Right lung (tissue), 5 donors: ENCODE data around the gene SERPIND1. TPM values are rescaled to one million over a fixed set of nuclear protein-coding genes. Genes with fewer than 3 reads are reported as not detected.
"Not testable (repeated sequence)": the region's sequence is repeated elsewhere in the genome, so short reads cannot be mapped to it uniquely, and the experiment has no call there.

ENCODE experiments used
- DNase-seq, 2 donors: peaks; one replicate each; pipeline ENCODE4 v3.0.0-alpha.2; 2013
- polyA plus RNA-seq, 5 donors: library from polyadenylated mRNA; unstranded; fragments of 120-200 nt; gene quantifications; one replicate each; pipeline versions ENCODE4 v1.2.1 to v1.2.3, GENCODE V29; 2013; ENCODE audit warnings: inconsistent platforms in 1 of 5, low replicate concordance in 1 of 5; ENCODE audit not compliant: insufficient read length in 5 of 5, insufficient read depth in 1 of 5

The SERPIND1 gene
- polyA plus RNA-seq, 5 donors: 0.08 to 2.4 (median 0.20) TPM

- DNase-seq: no peak
Observed at GRCh38 chr22:20746431-20747189, 27.3 kb upstream of the SERPIND1 start.

DNA sequence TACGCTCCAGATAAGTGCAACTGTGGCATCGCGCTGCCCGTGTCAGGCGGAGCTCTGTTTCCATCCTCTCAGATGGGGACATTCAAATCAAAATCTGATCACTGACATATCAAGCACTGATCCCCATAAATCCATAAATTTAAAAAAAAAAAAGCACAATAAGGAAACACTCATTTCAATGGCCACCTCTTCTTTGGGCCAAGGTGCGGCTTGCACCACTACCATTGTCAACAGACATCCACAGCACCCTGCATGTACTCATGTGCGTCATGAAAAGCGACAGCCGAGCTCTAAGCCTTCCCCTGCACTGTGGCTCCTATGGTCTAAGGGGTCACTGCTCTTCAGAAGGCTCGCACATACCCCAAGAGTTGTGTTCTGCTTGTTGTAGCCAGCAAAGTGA is 26.7 kb upstream of the SERPIND1 start:
- DNase-seq: no peak

DNA sequence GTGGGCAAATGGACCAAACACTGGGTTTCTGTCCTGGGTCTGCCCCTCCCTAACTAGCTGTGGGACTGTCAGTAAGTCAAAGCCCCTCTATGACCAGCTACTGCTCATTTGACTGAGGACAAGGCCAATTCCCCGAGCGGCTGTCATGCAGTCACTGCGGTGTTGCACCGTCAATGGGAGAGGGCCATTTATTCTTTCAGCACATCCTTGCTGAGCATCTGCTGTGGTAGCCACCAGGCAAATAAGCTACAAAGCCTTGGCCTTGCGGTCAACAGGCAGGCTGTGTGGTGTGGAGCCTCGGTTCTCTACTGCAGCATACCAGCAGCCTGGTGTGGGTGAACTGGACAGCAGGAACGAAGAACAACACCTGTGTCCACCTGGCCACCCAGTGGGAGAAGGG is 25.8 kb upstream of the SERPIND1 start:
- DNase-seq: no peak

GRCh38 chr22:20748731-20749428 is 25.0 kb upstream of the SERPIND1 start:
- DNase-seq: peak; percentile 47 to 55

DNA sequence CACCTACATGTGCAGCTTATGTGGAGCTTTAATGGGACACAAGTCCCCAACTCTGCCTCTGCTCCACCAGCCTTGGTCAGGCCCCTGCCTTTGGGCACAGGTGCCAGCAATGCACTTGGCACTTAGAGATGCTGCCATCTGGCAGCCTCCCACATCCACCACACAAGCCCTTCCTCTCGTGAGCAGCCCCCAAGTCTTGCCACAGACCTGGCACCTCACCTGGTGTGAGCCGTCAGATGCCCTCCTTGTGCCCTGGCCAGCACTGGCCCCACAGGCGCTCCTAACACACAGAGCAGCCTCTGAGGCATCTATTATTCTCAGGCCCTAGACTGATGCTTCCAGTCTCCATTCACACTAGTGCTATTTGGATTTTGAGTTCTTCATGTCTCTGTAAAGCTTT is 24.5 kb upstream of the SERPIND1 start:
- DNase-seq: no peak

GRCh38 chr22:20750461-20751184 is 23.3 kb upstream of the SERPIND1 start:
- no peak for DNase-seq

DNA sequence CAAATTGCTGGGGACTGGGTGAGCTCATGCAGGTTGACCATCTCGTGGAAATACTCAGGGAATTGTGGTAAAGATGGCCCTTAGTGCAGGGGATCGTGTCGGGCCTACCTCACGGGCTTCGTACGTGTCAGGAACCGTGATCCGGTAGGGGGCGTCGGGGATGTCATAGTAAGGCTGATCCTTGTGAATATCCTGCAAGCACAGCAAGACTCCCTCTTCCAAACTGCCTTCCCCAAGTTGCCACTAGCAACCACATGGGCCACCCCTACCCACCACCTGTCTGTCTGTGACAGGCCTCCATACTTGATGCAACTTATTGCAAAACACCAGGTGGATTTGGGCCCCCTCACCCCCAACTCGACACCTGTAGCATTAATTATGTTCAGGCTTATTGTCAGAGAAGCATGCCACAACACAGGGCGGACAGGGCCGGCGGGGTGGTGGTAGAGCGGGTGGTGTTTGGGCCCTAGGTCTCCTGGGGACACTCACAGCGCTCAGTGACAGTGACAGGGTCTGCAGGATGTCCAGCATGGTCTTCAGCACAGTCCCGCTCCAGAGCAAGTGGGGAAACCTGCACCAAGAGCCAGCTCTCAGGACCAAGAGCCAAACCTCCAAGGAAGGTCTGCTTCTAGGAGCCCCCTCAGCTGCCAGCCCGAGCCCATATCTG is 22.6 kb upstream of the SERPIND1 start:
- no peak for DNase-seq

- DNase-seq: no peak
Observed at GRCh38 chr22:20752104-20752741, 21.7 kb upstream of the SERPIND1 start.

DNA sequence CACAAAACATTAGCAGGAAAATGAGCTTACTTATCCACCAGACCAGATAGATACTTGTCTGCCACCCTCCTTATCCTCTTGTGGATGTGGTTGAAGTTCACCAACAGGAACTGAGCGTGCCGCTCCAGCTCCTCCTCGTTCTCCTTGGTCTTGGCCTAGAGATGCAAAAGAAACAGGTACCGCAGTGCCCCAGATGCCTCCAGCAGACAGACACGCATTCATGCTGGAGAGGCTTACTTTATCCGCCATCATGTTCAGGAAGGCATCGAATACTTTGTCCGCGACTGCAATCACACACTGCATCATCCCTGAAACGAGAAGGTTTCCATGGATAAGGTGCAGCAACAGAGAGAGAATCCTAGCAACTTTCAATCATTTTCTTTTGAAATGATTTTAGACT is 21.0 kb upstream of the SERPIND1 start:
- no peak for DNase-seq

GRCh38 chr22:20756846-20757245 is 17.1 kb upstream of the SERPIND1 start:
- no peak for DNase-seq

GRCh38 chr22:20758688-20759087 is 15.2 kb upstream of the SERPIND1 start:
- DNase-seq: no peak

DNA sequence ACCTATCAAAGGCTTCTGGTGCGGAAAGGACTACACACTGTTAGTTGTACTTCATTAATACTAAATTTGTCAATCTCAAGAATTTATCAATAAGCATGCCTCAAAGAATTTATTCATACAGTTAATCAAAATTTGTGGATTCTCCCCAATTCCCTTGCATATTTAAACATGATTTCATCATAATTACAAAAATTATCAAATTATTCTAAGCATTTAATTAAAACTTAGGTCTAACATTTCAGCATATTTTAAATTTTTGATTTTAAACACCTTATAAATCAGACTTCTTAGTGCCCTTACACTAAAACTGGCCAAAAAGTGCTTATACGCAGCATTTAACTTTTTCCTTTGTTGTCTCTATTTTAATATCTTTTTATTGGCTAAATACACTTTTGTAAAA is 13.8 kb upstream of the SERPIND1 start:
- no peak for DNase-seq

DNA sequence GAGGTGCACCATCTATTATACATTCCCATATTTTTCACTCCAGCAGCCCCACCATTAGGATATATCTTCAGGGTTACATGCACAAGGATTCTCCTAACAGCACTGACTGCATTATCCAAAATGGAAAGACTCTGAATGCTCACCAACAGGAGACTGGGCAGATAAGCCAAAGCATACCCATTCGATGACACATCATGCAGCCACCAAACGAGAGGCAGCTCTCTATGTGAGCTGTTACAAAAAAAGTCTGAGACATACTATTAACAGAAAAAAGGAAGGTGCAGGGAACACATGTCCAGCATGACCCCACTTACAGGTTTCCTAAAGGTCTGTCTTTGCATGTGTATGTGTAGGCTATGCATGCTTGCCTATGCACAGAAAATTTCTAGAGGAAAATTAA is 12.4 kb upstream of the SERPIND1 start:
- DNase-seq: no peak

- DNase-seq: no peak
Observed at GRCh38 chr22:20762233-20762796, 11.6 kb upstream of the SERPIND1 start.

GRCh38 chr22:20763630-20764470 is 10.1 kb upstream of the SERPIND1 start:
- no peak for DNase-seq

DNA sequence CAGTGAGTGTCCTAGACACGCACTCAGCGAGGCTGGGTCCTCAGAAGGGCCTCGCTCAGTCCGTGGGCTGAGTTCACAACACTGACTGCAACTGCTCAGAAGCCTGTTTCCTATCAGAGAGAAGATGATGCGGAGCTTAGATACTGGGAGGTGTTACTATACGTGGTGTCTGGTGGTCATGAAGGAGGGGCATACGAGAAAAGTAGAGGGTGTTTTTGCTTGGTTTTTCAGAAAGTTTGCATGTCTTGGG is 9.5 kb upstream of the SERPIND1 start:
- no peak for DNase-seq

GRCh38 chr22:20764729-20765128 is 9.2 kb upstream of the SERPIND1 start:
- DNase-seq: no peak

DNA sequence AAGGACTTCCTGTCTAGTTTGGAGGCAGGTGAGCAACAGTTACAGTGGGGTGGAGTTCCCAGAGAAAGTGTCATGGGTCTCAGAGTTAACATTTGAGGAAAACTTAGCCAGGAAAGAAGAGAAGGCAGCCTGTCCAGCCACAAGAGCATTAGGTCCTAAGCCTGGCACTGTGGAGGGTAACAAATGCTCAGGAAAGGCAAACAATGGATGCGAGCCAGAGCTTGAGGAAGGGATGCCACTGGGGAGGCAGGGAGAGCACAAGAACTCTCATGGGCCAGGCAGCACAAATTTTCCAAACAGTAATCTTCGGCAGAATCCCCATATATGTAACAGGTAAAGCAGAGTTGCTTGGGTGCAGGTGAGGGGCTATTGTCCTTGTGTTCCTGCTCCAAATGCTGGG is 8.0 kb upstream of the SERPIND1 start:
- DNase-seq: no peak

DNA sequence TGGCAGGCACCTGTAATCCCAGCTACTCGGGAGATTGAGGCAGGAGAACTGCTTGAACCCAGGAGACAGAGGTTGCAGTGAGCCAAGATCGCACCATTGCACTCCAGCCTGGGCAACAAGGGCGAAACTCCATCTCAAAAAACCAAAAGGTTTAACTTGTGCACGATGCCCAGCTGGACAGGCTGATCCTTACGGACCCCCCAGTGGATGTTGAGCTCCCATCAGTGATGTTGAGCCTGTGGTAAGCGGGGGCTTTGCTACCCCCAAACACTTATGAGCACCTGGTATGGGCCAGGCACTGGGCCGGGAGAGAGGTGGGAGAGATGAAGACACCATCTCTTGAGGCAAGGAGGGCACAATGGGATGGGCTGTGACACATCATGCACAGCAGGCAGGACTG is 7.4 kb upstream of the SERPIND1 start:
- no peak for DNase-seq

- DNase-seq: not testable (repeated sequence)
Observed at GRCh38 chr22:20769496-20769826, 4.5 kb upstream of the SERPIND1 start.
